Transverse colon (tissue), 4 donors: ENCODE measurements around the gene UTRN. TPM values are rescaled to one million over a fixed set of nuclear protein-coding genes. Genes with fewer than 3 reads are reported as not detected.

ENCODE experiments used
- DNase-seq: peaks from one replicate; pipeline ENCODE4 v3.0.0-alpha.2; 2019
- H3K27ac ChIP-seq, 4 donors: fragments of 200-600 bp; sonication (generic); 2 replicates each; pipeline ENCODE4 v1.5.1; 2016 to 2018; ENCODE audit warnings: inconsistent platforms in 4 of 4
- H3K27me3 ChIP-seq: fragments of 200-600 bp; sonication (generic); 2 replicates; pipeline ENCODE4 v1.5.1; 2017; ENCODE audit warnings: inconsistent platforms
- H3K36me3 ChIP-seq, 4 donors: fragments of 200-600 bp; sonication (generic); 2 replicates each; pipeline ENCODE4 v1.5.1; 2017 to 2019; ENCODE audit warnings: inconsistent platforms in 4 of 4
- H3K4me1 ChIP-seq, 4 donors: fragments of 200-600 bp; sonication (generic); 2 replicates each; pipeline ENCODE4 v1.5.1; 2017 to 2020; ENCODE audit warnings: inconsistent platforms in 4 of 4
- H3K4me3 ChIP-seq, 4 donors: fragments of 200-600 bp; sonication (generic); 1 replicate in 1 of 4; 2 replicates in 3 of 4; pipeline versions ENCODE4 v1.5.1 to v1.6.1; 2017 to 2019; ENCODE audit warnings: inconsistent platforms in 4 of 4
- H3K9me3 ChIP-seq, 2 donors: fragments of 200-600 bp; sonication (generic); 2 replicates each; pipeline ENCODE4 v1.5.1; 2017 to 2019; ENCODE audit warnings: inconsistent platforms in 2 of 2
- EP300 ChIP-seq: sonication (generic); formaldehyde crosslinking; IDR thresholded peaks from one replicate; pipeline ENCODE4 v1.6.1; 2017; ENCODE audit warnings: antibody characterized with exemption, low read depth
- POLR2A ChIP-seq: fragments of 450-650 bp; IDR thresholded peaks from one replicate; pipeline ENCODE4 v1.6.1; 2016; ENCODE audit warnings: antibody characterized with exemption, mild to moderate bottlenecking, moderate library complexity
- POLR2AphosphoS5 ChIP-seq, 3 donors: sonication (generic); formaldehyde crosslinking; IDR thresholded peaks; one replicate each; pipeline ENCODE4 v1.6.1; 2016; ENCODE audit warnings: antibody characterized with exemption in 3 of 3
- WGBS, 2 donors: methylation state at CpG; one replicate each; pipeline ENCODE4 v1.1.5; 2018; ENCODE audit warnings: low coverage in 1 of 2; 5-methylcytosine and 5-hydroxymethylcytosine counted together
- in situ Hi-C, 4 donors: fragments of 200-750 bp; cut with MboI; loops; one replicate each; pipeline versions ENCODE4 v1.15.0 to v1.15.1; 2017; ENCODE audit warnings: low sequenced_read_pairs in 3 of 4, low pct_ligation_motif_present in 1 of 4, low pct_unique_long_range_greater_than_20kb in 1 of 4
- intact Hi-C: fragments of 100-400 bp; cut with DNase I; formaldehyde crosslinking; loops from one replicate; pipeline ENCODE4 v1.15.1; 2023; ENCODE audit warnings: low total_unique reads
- total RNA-seq, 4 donors: library from RNA; depleted of rRNA; stranded (reverse); fragments of >200 nt; gene quantifications; one replicate each; pipeline ENCODE4 v1.1.0, GENCODE V29; 2016
- TF ChIP-seq, protein P1 (sequence below), 5 experiments: fragments of 200-600 bp in 3 of 5; fragments of 450-650 bp in 2 of 5; sonication (generic) in 3 of 5; IDR thresholded peaks; 1 replicate in 2 of 5; 2 replicates in 3 of 5; pipeline ENCODE4 v1.5.1; 2016 to 2017; ENCODE audit warnings: antibody characterized with exemption in 5 of 5, inconsistent platforms in 3 of 5, mild to moderate bottlenecking in 2 of 5, moderate library complexity in 1 of 5

UTRN gene
- total RNA-seq, 4 donors from 2014 or later: 42.3 to 134 (median 94.1) TPM

DNA sequence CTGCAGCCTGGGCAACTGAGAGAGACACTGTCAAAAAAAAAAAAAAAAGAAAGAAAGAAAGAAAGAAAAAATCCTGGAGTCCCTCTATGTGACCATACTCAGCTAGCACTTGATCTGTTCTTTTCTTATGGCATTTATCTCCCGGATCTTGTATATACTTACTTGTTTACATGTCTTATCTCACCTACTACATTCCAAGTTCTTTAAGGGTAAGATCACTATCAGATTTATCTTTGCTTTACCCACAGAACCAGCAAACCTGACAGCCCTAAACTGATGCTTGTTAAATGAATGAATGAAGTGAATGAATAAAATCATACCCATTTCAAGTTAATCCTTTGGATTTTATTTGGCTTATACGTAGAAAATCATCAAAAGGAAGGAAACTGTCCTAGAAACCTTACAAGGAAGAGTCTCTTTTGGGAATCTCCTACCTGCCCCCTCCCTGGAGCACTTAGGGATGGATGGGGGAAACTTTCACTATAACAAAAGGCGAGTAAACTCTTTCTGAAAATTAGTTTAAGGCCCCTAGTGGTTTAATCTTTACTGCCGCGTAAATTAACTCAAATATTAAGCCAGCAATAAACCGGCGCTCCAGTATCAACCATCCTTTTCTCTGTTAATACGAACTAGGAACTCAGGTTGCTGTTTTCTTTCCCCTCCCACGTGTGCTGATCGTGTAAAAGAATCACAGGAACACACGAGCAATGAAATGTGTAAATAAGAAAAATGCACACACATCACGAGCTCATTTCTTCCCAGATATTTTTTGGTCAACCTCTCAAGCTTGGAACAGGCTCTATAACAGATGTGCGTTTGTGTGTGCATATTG, 1.3 kb upstream of the UTRN start:
- peak overlapping the region; percentile 83 to 99 (median 90) for H3K4me3 ChIP-seq
- H3K4me1 ChIP-seq: peaks cover 4 to 22% (median 6%) of the 10 kb centered on the region in 4 donors
- TF ChIP-seq, protein P1, sequence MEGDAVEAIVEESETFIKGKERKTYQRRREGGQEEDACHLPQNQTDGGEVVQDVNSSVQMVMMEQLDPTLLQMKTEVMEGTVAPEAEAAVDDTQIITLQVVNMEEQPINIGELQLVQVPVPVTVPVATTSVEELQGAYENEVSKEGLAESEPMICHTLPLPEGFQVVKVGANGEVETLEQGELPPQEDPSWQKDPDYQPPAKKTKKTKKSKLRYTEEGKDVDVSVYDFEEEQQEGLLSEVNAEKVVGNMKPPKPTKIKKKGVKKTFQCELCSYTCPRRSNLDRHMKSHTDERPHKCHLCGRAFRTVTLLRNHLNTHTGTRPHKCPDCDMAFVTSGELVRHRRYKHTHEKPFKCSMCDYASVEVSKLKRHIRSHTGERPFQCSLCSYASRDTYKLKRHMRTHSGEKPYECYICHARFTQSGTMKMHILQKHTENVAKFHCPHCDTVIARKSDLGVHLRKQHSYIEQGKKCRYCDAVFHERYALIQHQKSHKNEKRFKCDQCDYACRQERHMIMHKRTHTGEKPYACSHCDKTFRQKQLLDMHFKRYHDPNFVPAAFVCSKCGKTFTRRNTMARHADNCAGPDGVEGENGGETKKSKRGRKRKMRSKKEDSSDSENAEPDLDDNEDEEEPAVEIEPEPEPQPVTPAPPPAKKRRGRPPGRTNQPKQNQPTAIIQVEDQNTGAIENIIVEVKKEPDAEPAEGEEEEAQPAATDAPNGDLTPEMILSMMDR (IDR thresholded peaks at IDR 0.05): peak in 1 of 5 experiments; percentile 18
- no peak for TF ChIP-seq EP300
- H3K27ac ChIP-seq: peak overlapping the region; percentile 92 to 98 (median 98)
- in situ Hi-C loops (loop anchor here in 1 of 4 donors (10.0 kb wide), 1 partner anchor 69 kb away; no protein-coding TSS in a partner anchor), intact Hi-C loops (loop anchor here (10.0 kb wide), 1 partner anchor 69 kb away; no protein-coding TSS in a partner anchor)
- H3K9me3 ChIP-seq: no peaks in the 10 kb centered on the region
- WGBS, 2 donors: 9 to 10% methylated on average over 13 of the region's 13 CpGs
- no peaks in the 10 kb centered on the region for H3K36me3 ChIP-seq
- H3K27me3 ChIP-seq: no peaks in the 10 kb centered on the region
- no peak for DNase-seq

DNA sequence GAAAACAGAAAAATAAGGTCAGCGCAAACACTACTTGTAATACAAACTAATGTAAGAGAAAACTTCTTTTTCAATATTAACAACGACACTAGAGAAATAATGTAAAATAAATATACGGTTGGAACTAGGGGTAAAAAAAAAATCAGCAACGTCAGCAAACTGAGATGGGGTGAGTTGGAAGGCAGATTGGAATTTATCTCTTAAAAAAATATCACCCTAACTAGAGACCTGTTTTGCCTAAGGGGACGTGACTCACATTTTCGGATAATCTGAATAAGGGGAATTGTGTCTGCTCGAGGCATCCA, 705 bp upstream of the UTRN start:
- Histone ChIP-seq H3K27me3 (no peaks in the 10 kb centered on the region), H3K4me1 (peaks cover 4 to 22% (median 6%) of the 10 kb centered on the region in 4 donors), H3K9me3 (no peaks in the 10 kb centered on the region), H3K36me3 (no peaks in the 10 kb centered on the region), H3K27ac (peak overlapping the region; percentile 92 to 98 (median 98)), H3K4me3 (peak overlapping the region; percentile 83 to 99 (median 90))
- TF ChIP-seq, protein P1 (IDR thresholded peaks at IDR 0.05): no peak
- TF ChIP-seq POLR2AphosphoS5 (IDR thresholded peaks at IDR 0.05) (no peak), POLR2A (no peak), EP300 (no peak)
- 2 to 6% methylated on average over 7 of the region's 7 CpGs for WGBS, 2 donors
- intact Hi-C loops: loop anchor here (10.0 kb wide), 1 partner anchor 70 kb away; no protein-coding TSS in a partner anchor
- no peak for DNase-seq
- in situ Hi-C loops: loop anchor here in 1 of 4 donors (10.0 kb wide), 1 partner anchor 70 kb away; no protein-coding TSS in a partner anchor

DNA sequence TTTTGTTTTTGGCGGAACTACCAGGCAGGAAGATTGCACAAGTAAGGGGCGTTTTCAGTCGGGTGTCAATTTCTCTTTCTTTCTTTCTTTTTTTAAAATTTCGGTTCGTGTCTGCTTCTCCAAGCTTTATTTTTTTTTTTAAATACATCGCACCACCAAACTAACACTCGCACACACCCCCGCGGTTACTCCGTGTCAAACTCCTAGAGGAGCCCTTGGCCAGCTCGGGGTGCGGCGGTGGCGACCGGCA, 338 bp downstream of the UTRN start:
- Histone ChIP-seq H3K4me1 (peaks cover 4 to 22% (median 6%) of the 10 kb centered on the region in 4 donors), H3K36me3 (no peaks in the 10 kb centered on the region), H3K27me3 (no peaks in the 10 kb centered on the region), H3K9me3 (no peaks in the 10 kb centered on the region), H3K4me3 (peak overlapping the region; percentile 83 to 99 (median 90)), H3K27ac (peak overlapping the region; percentile 92 to 98 (median 98))
- in situ Hi-C loops: loop anchor here in 1 of 4 donors (10.0 kb wide), 1 partner anchor 71 kb away; no protein-coding TSS in a partner anchor
- intact Hi-C loops: loop anchor here (10.0 kb wide), 1 partner anchor 71 kb away; no protein-coding TSS in a partner anchor
- TF ChIP-seq, protein P1 (IDR thresholded peaks at IDR 0.05): no peak
- TF ChIP-seq EP300 (no peak), POLR2AphosphoS5 (IDR thresholded peaks at IDR 0.05) (no peak), POLR2A (no peak)
- WGBS, 2 donors: 0 to 1% methylated on average over 2 to 15 of the region's 15 CpGs
- DNase-seq: no peak

DNA sequence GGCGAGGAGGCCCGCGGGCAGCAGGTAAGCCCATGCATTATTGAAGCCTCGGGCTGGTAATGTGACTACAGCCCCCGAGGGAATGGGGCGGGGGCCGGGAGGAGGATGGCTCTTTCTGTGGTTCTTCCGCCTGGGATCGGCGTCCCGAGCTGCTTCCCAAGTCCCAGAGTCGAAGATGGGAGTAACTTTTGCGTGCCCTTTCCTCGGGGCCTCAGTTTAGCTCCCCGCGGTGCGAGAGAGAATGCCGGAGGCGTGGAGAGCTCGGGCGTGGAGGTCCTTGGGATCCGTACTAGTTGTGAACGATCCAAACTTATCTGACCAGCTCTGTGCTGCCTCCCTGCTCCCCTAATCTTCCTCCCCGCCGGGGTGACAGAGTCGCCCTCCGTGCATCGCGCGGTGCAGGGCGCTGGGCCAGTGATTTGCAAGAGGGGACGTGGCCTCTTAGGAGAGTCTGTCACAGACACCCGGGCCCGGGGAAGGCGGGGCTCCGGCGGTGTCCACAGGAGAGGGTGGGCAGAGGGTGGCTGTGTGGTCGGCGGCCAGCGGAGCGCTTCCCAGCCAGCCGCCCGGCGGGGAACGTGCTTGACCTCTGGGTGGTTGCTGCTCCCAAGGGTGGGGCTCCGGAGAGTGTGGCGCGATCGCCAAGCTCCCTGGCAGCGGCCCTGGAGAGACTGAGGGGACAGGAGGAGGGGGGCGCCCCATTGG, 815 bp downstream of the UTRN start:
- Histone ChIP-seq H3K36me3 (no peaks in the 10 kb centered on the region), H3K27me3 (no peaks in the 10 kb centered on the region), H3K4me1 (peaks cover 4 to 22% (median 6%) of the 10 kb centered on the region in 4 donors), H3K9me3 (no peaks in the 10 kb centered on the region), H3K27ac (peak overlapping the region; percentile 92 to 98 (median 98)), H3K4me3 (peak overlapping the region; percentile 83 to 99 (median 90))
- WGBS, 2 donors: 0% methylated on average over 47 of the region's 51 CpGs; no CpG with 5 or more reads in 1 of the 2 donors
- in situ Hi-C loops (loop anchor here in 1 of 4 donors (10.0 kb wide), 1 partner anchor 71 kb away; no protein-coding TSS in a partner anchor), intact Hi-C loops (loop anchor here (10.0 kb wide), 1 partner anchor 71 kb away; no protein-coding TSS in a partner anchor)
- peak; percentile 78 for DNase-seq
- TF ChIP-seq POLR2A (peak; percentile 39), POLR2AphosphoS5 (IDR thresholded peaks at IDR 0.05) (peak; percentile 7 to 53 (median 50)), EP300 (no peak)
- TF ChIP-seq, protein P1 (IDR thresholded peaks at IDR 0.05): no peak
